ENCODE data around the gene NUMB. TPM values are rescaled to one million over a fixed set of nuclear protein-coding genes. Genes with fewer than 3 reads are reported as not detected.
A peak's percentile ranks its signal among the peaks of the same experiment; 100 is the strongest.

Gene NUMB
- total and polyA plus RNA-seq, 2 donors (not counting 3 experiments of a cell fraction or from before 2014, with no cell fraction given): 128 to 164 TPM

GRCh38 chr14:73238424-73238852, 219.9 kb downstream of the NUMB start:
- dilution Hi-C loops (cut with MboI; ENCODE audit: extremely low pct_ligation_motif_present, low sequenced_read_pairs): no loop called here
- peak; percentile 86 for FAIRE-seq
- TF ChIP-seq GATA2 (IDR thresholded peaks at IDR 0.05; ENCODE audit: insufficient read depth, insufficient read length, low read depth, low read length): no peak
- peak; percentile 52 for TF ChIP-seq JUN (IDR thresholded peaks at IDR 0.05; ENCODE audit: borderline replicate concordance, insufficient read depth, insufficient read length, low read depth)
- TF ChIP-seq FOS (IDR thresholded peaks at IDR 0.05; ENCODE audit: borderline replicate concordance, insufficient read depth, low read length): peak; percentile 54
- Histone ChIP-seq H3K4me1 (ENCODE audit: control insufficient read depth, extremely low read depth, insufficient read depth, low read length) (peaks cover 21% of the 10 kb centered on the region), H2AFZ (ENCODE audit: low read depth, low read length) (peak overlapping the region; percentile 44), H3K79me2 (ENCODE audit: control insufficient read depth, insufficient read depth, low read length) (no peaks in the 10 kb centered on the region), H3K27me3 (ENCODE audit: control insufficient read depth in 2 of 2, insufficient read depth in 2 of 2, low read length in 2 of 2) (peaks cover 5 to 6% of the 10 kb centered on the region in 2 experiments), H3K9me3 (replicated peaks; ENCODE audit: control insufficient read depth, insufficient read depth, low read length) (no peaks in the 10 kb centered on the region), H3K4me2 (ENCODE audit: insufficient read depth, low read length) (peak overlapping the region; percentile 43), H3K27ac (ENCODE audit: insufficient read depth, low read depth, low read length) (no peak overlapping the region), H4K20me1 (replicated peaks; ENCODE audit: control insufficient read depth, extremely low read depth, insufficient read depth, low read length) (no peaks in the 10 kb centered on the region), H3K36me3 (ENCODE audit: control insufficient read depth in 2 of 2, extremely low read depth in 1 of 2, insufficient read depth in 2 of 2, low read length in 2 of 2) (no peaks in the 10 kb centered on the region), H3K4me3 (replicated peaks in 1 of 3; ENCODE audit: insufficient read depth in 1 of 3, low read depth in 1 of 3, low read length in 3 of 3) (peak overlapping the region in 2 of 3 experiments; percentile 34 to 44), H3K9ac (replicated peaks; ENCODE audit: extremely low read depth, insufficient read depth, low read length) (no peak overlapping the region), H3K9me1 (replicated peaks; ENCODE audit: control insufficient read depth, extremely low read depth, insufficient read depth, low read length) (no peaks in the 10 kb centered on the region)
- BruUV-seq (replicated peaks): no TSS peak
- ChIA-PET CTCF (interaction anchor here (1.0 to 1.8 kb wide), 5 partner anchors 10 to 66 kb away, joined by 3 to 8 read pairs (median 6); no protein-coding TSS in a partner anchor), POLR2A (no interaction called here)
- DNase-seq (ENCODE audit: low read depth, low spot score): peak; percentile 63
- intact Hi-C loops (cut with micrococcal nuclease): no loop called here

GRCh38 chr14:73237786-73238423, 220.4 kb downstream of the NUMB start:
- Histone ChIP-seq H3K27ac (ENCODE audit: insufficient read depth, low read depth, low read length) (no peak overlapping the region), H3K36me3 (ENCODE audit: control insufficient read depth in 2 of 2, extremely low read depth in 1 of 2, insufficient read depth in 2 of 2, low read length in 2 of 2) (no peaks in the 10 kb centered on the region), H3K27me3 (ENCODE audit: control insufficient read depth in 2 of 2, insufficient read depth in 2 of 2, low read length in 2 of 2) (peaks cover 5 to 6% of the 10 kb centered on the region in 2 experiments), H3K9me1 (replicated peaks; ENCODE audit: control insufficient read depth, extremely low read depth, insufficient read depth, low read length) (no peaks in the 10 kb centered on the region), H3K79me2 (ENCODE audit: control insufficient read depth, insufficient read depth, low read length) (no peaks in the 10 kb centered on the region), H3K9me3 (replicated peaks; ENCODE audit: control insufficient read depth, insufficient read depth, low read length) (no peaks in the 10 kb centered on the region), H3K4me1 (ENCODE audit: control insufficient read depth, extremely low read depth, insufficient read depth, low read length) (peaks cover 23% of the 10 kb centered on the region), H3K4me2 (ENCODE audit: insufficient read depth, low read length) (peak overlapping the region; percentile 43), H2AFZ (ENCODE audit: low read depth, low read length) (peak overlapping the region; percentile 44), H3K9ac (replicated peaks; ENCODE audit: extremely low read depth, insufficient read depth, low read length) (no peak overlapping the region), H4K20me1 (replicated peaks; ENCODE audit: control insufficient read depth, extremely low read depth, insufficient read depth, low read length) (no peaks in the 10 kb centered on the region), H3K4me3 (replicated peaks in 1 of 3; ENCODE audit: insufficient read depth in 1 of 3, low read depth in 1 of 3, low read length in 3 of 3) (peak overlapping the region in 2 of 3 experiments; percentile 34 to 44)
- ChIA-PET CTCF (interaction anchor here (1.0 to 1.8 kb wide), 5 partner anchors 11 to 65 kb away, joined by 3 to 8 read pairs (median 6); no protein-coding TSS in a partner anchor), POLR2A (no interaction called here)
- FAIRE-seq: no peak
- no TSS peak for BruUV-seq (replicated peaks)
- dilution Hi-C loops (cut with MboI; ENCODE audit: extremely low pct_ligation_motif_present, low sequenced_read_pairs) (no loop called here), intact Hi-C loops (cut with micrococcal nuclease) (no loop called here)
- DNase-seq (ENCODE audit: low read depth, low spot score): no peak
- no peak for TF ChIP-seq JUN (IDR thresholded peaks at IDR 0.05; ENCODE audit: borderline replicate concordance, insufficient read depth, insufficient read length, low read depth)
- peak; percentile 48 for TF ChIP-seq EZH2 (IDR thresholded peaks at IDR 0.05; ENCODE audit: borderline replicate concordance, low read depth, low read length, severe bottlenecking)
- no peak for TF ChIP-seq MYC (IDR thresholded peaks at IDR 0.05; ENCODE audit: low read depth, low read length)

Measured in endothelial cell of umbilical vein (primary cell).